ENCODE measurements around the gene KCNJ12.
"Not testable (repeated sequence)": the region's sequence is repeated elsewhere in the genome, so short reads cannot be mapped to it uniquely, and the experiment has no call there.

DNA sequence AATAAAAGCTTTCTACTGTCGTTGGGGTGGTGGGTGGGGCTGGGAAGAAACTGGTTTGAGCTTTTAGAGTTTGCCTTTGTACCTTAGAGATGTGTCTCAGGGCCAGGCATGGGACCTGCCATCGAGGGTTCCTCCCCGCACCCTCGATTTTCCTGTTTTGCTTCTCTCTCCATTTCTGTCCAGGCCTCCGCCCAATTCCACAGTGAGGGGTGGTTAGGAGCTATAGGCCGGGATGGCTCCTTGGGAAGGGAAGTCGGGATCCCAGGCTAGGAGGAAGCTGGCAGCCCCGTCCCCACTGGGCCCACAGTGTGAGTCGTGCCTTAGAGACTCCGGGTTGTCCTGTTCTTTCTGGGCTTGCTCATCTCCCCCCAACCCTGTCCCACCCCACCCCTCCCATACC is 41.2 kb downstream of the KCNJ12 start:
- TF ChIP-seq POLR2A, EP300, POLR2AphosphoS5 (IDR thresholded peaks at IDR 0.05): not testable (repeated sequence)
- TF ChIP-seq, protein P1, sequence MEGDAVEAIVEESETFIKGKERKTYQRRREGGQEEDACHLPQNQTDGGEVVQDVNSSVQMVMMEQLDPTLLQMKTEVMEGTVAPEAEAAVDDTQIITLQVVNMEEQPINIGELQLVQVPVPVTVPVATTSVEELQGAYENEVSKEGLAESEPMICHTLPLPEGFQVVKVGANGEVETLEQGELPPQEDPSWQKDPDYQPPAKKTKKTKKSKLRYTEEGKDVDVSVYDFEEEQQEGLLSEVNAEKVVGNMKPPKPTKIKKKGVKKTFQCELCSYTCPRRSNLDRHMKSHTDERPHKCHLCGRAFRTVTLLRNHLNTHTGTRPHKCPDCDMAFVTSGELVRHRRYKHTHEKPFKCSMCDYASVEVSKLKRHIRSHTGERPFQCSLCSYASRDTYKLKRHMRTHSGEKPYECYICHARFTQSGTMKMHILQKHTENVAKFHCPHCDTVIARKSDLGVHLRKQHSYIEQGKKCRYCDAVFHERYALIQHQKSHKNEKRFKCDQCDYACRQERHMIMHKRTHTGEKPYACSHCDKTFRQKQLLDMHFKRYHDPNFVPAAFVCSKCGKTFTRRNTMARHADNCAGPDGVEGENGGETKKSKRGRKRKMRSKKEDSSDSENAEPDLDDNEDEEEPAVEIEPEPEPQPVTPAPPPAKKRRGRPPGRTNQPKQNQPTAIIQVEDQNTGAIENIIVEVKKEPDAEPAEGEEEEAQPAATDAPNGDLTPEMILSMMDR (IDR thresholded peaks at IDR 0.05), result not testable (repeated sequence)

Measured in suprapubic skin (tissue), 4 donors.